ENCODE data around the gene MYLIP. TPM values are rescaled to one million over a fixed set of nuclear protein-coding genes. Genes with fewer than 3 reads are reported as not detected.

Gene MYLIP
- total and polyA plus RNA-seq, 2 of the 4 experiments (the other 2 are of a cell fraction): 1.8 to 3.2 TPM

DNA sequence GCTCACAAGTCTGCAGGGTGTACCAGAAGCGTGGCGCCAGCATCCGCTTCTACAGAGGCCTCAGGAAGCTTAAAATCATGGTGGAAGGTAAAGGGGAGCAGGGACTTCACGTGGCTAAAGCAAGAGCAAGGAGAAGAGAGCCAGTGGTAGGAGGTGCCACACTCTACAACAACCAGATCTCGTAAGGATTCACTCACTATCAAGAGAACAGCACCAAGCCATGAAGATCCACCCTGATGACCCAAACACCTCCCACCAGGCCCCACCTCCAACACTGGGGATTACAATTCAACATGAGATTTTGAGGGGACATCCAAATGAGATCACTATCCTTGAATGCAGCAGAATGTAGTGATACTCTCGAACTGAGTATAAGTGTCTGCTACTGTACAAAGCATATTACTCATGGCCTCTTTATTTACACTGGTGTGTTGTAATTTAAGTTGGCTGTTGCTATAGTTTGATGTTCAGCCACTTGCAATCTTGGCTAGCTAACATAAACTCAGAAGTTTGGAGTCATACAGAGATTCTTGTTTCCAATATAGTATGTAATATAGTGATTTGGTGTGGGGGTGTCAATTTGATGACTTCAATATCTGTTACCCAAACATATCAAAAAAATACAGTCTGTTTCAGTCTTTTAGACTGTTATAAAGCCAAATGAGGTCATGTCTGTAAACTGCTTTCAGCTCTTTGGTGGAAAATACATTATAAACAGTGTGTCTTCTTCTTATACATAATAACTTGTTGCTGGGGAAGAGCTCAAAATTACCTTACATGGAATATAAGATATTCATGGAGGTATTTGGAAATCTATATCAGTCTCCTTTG, 39.4 kb upstream of the MYLIP start:
- no TSS peak for BruUV-seq (replicated peaks)
- no peak overlapping the region for H2BK120ac ChIP-seq (ENCODE audit: low read depth, low read length)
- no peak overlapping the region for H2AFZ ChIP-seq (replicated peaks; ENCODE audit: low read length, poor library complexity)
- H3K79me1 ChIP-seq (ENCODE audit: low read depth in 1 of 2, low read length in 2 of 2): no peaks in the 10 kb centered on the region
- no peak overlapping the region for H2BK15ac ChIP-seq (ENCODE audit: low read depth, low read length)
- H3K14ac ChIP-seq (replicated peaks; ENCODE audit: low read depth, low read length): no peak overlapping the region
- TF ChIP-seq MAZ (IDR thresholded peaks at IDR 0.05; ENCODE audit: borderline replicate concordance, low read depth, low read length): no peak
- ChIA-PET CTCF (no interaction called here), POLR2A (ENCODE audit: unreplicated experiment) (no interaction called here)
- ATAC-seq (ENCODE audit: low read depth): peak; percentile 67
- no peak overlapping the region for H4K91ac ChIP-seq (ENCODE audit: insufficient read depth, low read depth, low read length)
- H3K36me3 ChIP-seq (ENCODE audit: control insufficient read depth, insufficient read depth, low read length): no peaks in the 10 kb centered on the region
- H3K9me1 ChIP-seq (ENCODE audit: insufficient read depth, low read length): no peaks in the 10 kb centered on the region
- no peak overlapping the region for H2AK9ac ChIP-seq (replicated peaks; ENCODE audit: low read depth, low read length, poor library complexity)
- in situ Hi-C loops (cut with MboI; ENCODE audit: low sequenced_read_pairs): no loop called here
- no peak overlapping the region for H3K4me2 ChIP-seq (ENCODE audit: low read depth, low read length)
- peak; percentile 32 for DNase-seq
- H4K5ac ChIP-seq (ENCODE audit: low read depth, low read length): no peak overlapping the region
- no peaks in the 10 kb centered on the region for H3K4me1 ChIP-seq (ENCODE audit: control insufficient read depth, insufficient read depth, low read length)
- H3K9ac ChIP-seq (ENCODE audit: low read depth, low read length): no peak overlapping the region
- no peak overlapping the region for H3K23ac ChIP-seq (ENCODE audit: low read depth, low read length)
- no peak overlapping the region for H3K18ac ChIP-seq (ENCODE audit: low read depth, low read length)
- no peak overlapping the region for H2AK5ac ChIP-seq (ENCODE audit: low read depth, low read length)
- dilution Hi-C loops (cut with HindIII; ENCODE audit: low sequenced_read_pairs, unreplicated experiment): no loop called here
- no peaks in the 10 kb centered on the region for H4K20me1 ChIP-seq (ENCODE audit: insufficient read depth, low read length)
- no peak overlapping the region for H2BK20ac ChIP-seq (ENCODE audit: low read depth, low read length)
- peaks cover 13% of the 10 kb centered on the region for H3K27me3 ChIP-seq (ENCODE audit: control insufficient read depth, insufficient read depth, low read length)
- no peak overlapping the region for H3K56ac ChIP-seq (ENCODE audit: extremely low read depth, insufficient read depth, low read length)
- no peaks in the 10 kb centered on the region for H3K9me3 ChIP-seq (ENCODE audit: control insufficient read depth, insufficient read depth, low read length)
- intact Hi-C loops (cut with micrococcal nuclease): no loop called here
- WGBS, 2 experiments (ENCODE audit: extremely low coverage in 2 of 2, insufficient read length in 1 of 2): no CpG with 5 or more reads among the region's 6 CpGs
- H2BK5ac ChIP-seq (ENCODE audit: low read depth, low read length, poor library complexity, severe bottlenecking): no peak overlapping the region
- H4K8ac ChIP-seq (ENCODE audit: low read depth in 2 of 2, low read length in 2 of 2): no peak overlapping the region
- no peak overlapping the region for H3K4me3 ChIP-seq (ENCODE audit: insufficient read depth, low read depth, low read length)
- H3K27ac ChIP-seq (ENCODE audit: insufficient read depth, low read length): no peak overlapping the region
- H3K4ac ChIP-seq (ENCODE audit: low read depth, low read length): no peak overlapping the region
